Calu3 (cell line): Measurements from ENCODE around the gene SLITRK4. TPM values are rescaled to one million over a fixed set of nuclear protein-coding genes. Genes with fewer than 3 reads are reported as not detected.

ENCODE experiments used
- BruUV-seq: library from RNA; stranded (reverse); fragments of 400-500 nt; replicated peaks from 2 replicates; lab custom pipeline; 2021; lab: Mats Ljungman, UMichigan
- CTCF ChIA-PET: fragments of 300-600 bp; sonication (Branson Sonifier 250); formaldehyde crosslinking; loops from one replicate; lab custom pipeline; 2022; ENCODE audit warnings: antibody characterized with exemption; lab: Charles Lee
- DNase-seq: peaks from one replicate; pipeline ENCODE4 v3.0.0; 2022
- H3K27ac Mint-ChIP-seq: one replicate; pipeline ENCODE4 v1.8.0; 2022; ENCODE audit warnings: mixed read lengths; ENCODE audit not compliant: unreplicated experiment
- H3K27me3 Mint-ChIP-seq: one replicate; pipeline ENCODE4 v1.8.0; 2022; ENCODE audit warnings: mixed read lengths; ENCODE audit not compliant: unreplicated experiment
- H3K36me3 Mint-ChIP-seq: one replicate; pipeline ENCODE4 v1.8.0; 2022; ENCODE audit warnings: mild to moderate bottlenecking, moderate library complexity, mixed read lengths; ENCODE audit not compliant: insufficient read depth, unreplicated experiment
- H3K4me1 Mint-ChIP-seq: one replicate; pipeline ENCODE4 v1.8.0; 2022; ENCODE audit warnings: mild to moderate bottlenecking, low read depth, mixed read lengths; ENCODE audit not compliant: unreplicated experiment
- H3K4me3 Mint-ChIP-seq: one replicate; pipeline ENCODE4 v1.8.0; 2022; ENCODE audit warnings: mild to moderate bottlenecking, low read depth, moderate library complexity, mixed read lengths; ENCODE audit not compliant: unreplicated experiment
- H3K9me3 Mint-ChIP-seq: one replicate; pipeline ENCODE4 v1.8.0; 2022; ENCODE audit warnings: low read depth, mixed read lengths; ENCODE audit not compliant: unreplicated experiment
- intact Hi-C: fragments of 100-400 bp; cut with micrococcal nuclease; formaldehyde crosslinking; loops from one replicate; pipeline ENCODE4 v1.10.0; 2022; ENCODE audit not compliant: unreplicated experiment
- total RNA-seq: library from RNA; stranded (reverse); gene quantifications from 2 replicates; pipeline ENCODE4 v1.2.3, GENCODE V29; 2022
- TF ChIP-seq, protein P1 (sequence below): fragments of 200-600 bp; IDR thresholded peaks from one replicate; pipeline ENCODE4 v1.8.0; 2022; ENCODE audit warnings: antibody characterized with exemption; ENCODE audit not compliant: unreplicated experiment

SLITRK4 gene
- total RNA-seq, 1 experiment from 2014 or later = not detected

DNA sequence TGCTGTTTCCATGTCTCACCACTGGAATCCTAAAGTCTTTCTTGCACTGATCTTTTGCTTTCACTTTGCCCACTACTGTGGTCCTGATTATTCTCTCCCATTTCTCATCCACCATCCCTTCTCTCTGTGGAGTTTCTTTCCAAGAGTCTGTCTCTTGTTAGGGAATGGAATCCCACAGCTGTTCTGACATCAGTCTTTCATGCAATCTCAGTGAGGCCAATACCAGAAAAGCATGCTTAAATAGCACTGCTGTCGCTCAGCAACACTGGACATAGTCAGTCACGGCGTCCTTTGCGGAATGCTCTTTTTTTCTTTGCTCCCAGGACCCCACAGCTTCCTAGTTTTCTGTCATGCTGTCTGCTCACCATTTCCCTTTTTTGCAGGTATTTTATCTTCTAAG, 20.1 kb downstream of the SLITRK4 start:
- H3K4me1 Mint-ChIP-seq = no peaks in the 10 kb centered on the region

DNA sequence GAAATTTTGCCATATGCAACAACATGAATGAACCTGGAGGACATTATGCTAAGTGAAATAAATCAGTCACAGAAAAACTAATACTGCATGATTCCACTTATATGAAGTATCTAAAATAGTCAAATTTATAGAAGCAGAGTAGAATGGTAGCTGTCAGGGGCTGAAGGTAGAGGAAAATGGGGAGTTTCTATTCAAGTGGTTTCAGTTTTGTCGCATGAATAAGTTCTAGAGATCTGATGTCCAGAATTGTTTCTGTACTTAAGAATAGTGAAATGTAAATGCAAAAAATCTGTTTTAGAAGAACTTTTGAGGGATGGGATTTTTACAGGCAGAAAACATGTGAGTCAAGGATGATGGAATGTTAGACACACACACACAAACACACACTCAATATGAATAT, 34.1 kb downstream of the SLITRK4 start:
- intact Hi-C loops = no loop called here
- no TSS peak for BruUV-seq
- no peak overlapping the region for H3K4me3 Mint-ChIP-seq
- no peaks in the 10 kb centered on the region for H3K27me3 Mint-ChIP-seq
- TF ChIP-seq, protein P1, sequence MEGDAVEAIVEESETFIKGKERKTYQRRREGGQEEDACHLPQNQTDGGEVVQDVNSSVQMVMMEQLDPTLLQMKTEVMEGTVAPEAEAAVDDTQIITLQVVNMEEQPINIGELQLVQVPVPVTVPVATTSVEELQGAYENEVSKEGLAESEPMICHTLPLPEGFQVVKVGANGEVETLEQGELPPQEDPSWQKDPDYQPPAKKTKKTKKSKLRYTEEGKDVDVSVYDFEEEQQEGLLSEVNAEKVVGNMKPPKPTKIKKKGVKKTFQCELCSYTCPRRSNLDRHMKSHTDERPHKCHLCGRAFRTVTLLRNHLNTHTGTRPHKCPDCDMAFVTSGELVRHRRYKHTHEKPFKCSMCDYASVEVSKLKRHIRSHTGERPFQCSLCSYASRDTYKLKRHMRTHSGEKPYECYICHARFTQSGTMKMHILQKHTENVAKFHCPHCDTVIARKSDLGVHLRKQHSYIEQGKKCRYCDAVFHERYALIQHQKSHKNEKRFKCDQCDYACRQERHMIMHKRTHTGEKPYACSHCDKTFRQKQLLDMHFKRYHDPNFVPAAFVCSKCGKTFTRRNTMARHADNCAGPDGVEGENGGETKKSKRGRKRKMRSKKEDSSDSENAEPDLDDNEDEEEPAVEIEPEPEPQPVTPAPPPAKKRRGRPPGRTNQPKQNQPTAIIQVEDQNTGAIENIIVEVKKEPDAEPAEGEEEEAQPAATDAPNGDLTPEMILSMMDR = no peak
- CTCF ChIA-PET = no interaction called here
- no peak for DNase-seq
- H3K4me1 Mint-ChIP-seq = no peaks in the 10 kb centered on the region
- H3K36me3 Mint-ChIP-seq = no peaks in the 10 kb centered on the region
- H3K27ac Mint-ChIP-seq = no peak overlapping the region
- peaks cover 7% of the 10 kb centered on the region for H3K9me3 Mint-ChIP-seq

More for the DNA sequence above, 20.1 kb downstream of the SLITRK4 start:
- Mint-ChIP-seq H3K36me3 (no peaks in the 10 kb centered on the region), H3K4me3 (no peak overlapping the region), H3K27me3 (no peaks in the 10 kb centered on the region), H3K9me3 (peaks cover 22% of the 10 kb centered on the region), H3K27ac (no peak overlapping the region)
- intact Hi-C loops = no loop called here
- TF ChIP-seq, protein P1 = no peak
- BruUV-seq = no TSS peak
- no peak for DNase-seq
- CTCF ChIA-PET = no interaction called here

DNA sequence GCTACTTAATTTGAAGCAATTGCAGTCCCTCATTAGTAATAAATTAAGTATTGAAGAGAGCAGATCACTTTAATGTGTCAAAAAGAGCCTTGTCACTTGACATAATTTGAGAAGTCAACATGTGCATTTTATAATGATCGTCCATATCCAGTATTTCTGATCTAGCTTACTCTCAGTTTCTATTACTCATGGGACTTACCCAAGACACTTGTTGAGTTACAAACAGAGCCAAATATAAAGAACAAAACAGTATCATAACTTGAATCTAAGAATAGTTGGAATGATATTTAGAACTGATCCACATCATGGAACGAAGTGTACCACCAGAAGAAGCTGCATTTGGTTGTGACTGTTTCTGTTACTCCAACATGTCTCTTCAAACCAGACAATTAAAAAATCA, 54.7 kb downstream of the SLITRK4 start:
- H3K27me3 Mint-ChIP-seq = no peaks in the 10 kb centered on the region
- CTCF ChIA-PET = no interaction called here
- no peak for DNase-seq
- H3K4me3 Mint-ChIP-seq = no peak overlapping the region
- TF ChIP-seq, protein P1 = no peak
- no TSS peak for BruUV-seq
- no peak overlapping the region for H3K27ac Mint-ChIP-seq
- no peaks in the 10 kb centered on the region for H3K9me3 Mint-ChIP-seq
- intact Hi-C loops = no loop called here
- no peaks in the 10 kb centered on the region for H3K36me3 Mint-ChIP-seq
- H3K4me1 Mint-ChIP-seq = no peaks in the 10 kb centered on the region

DNA sequence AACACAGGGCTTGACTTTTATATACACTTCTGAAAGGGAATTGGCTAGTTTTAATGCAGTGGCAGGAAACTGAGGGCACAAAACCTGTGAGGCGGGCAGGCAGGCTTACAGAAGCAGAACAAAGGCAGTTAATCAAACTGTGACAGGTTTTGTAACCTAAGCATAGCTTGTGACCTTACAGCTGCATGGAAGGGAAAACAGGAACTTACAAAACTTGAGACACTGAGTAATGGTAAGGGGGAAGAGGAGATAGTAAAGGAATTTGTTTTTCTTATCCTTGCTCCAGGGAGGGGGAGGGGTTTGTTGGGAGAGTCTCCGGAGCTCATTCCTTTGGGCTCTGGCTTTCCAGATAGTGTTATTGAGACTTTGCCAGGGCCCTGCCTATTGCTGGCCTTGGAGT, 55.6 kb downstream of the SLITRK4 start:
- Mint-ChIP-seq H3K9me3 (no peaks in the 10 kb centered on the region), H3K27me3 (no peaks in the 10 kb centered on the region), H3K36me3 (no peaks in the 10 kb centered on the region), H3K4me3 (no peak overlapping the region), H3K4me1 (no peaks in the 10 kb centered on the region), H3K27ac (no peak overlapping the region)
- BruUV-seq = no TSS peak
- intact Hi-C loops = no loop called here
- CTCF ChIA-PET = no interaction called here
- TF ChIP-seq, protein P1 = no peak
- no peak for DNase-seq

Other genes with a start within 250 kb of the SLITRK4 start
- not detected in 2 replicates for gene SPANXN3, start 118.6 kb downstream of the SLITRK4 start, total RNA-seq
- gene SPANXN2, start 84.7 kb upstream of the SLITRK4 start, total RNA-seq = not detected in 2 replicates
- gene UBE2NL, start 248.0 kb upstream of the SLITRK4 start, total RNA-seq = not detected in 2 replicates